Measurements from ENCODE around the gene KCNJ1.

DNA sequence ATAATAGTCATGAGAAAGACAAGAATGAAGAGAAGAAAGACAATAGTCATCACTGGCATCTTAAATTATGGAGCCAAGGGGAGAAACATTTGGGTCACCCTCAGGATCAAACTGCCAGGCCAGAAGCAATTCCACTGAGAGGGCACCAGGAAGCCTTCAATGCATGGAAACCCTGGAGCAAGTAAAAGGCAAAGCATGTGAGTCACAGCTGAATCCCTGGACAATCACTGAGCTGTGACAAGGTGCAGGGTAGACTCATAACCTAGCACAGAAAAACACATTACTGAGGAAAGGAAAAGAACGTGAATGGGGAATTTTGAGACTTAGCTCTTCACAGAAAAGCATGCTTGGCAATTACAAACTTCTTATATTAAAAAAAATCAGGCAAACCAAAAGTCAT is 1.6 kb downstream of the KCNJ1 start:
- TF ChIP-seq CBFB (CRISPR knock-in tag; IDR thresholded peaks at IDR 0.05): no peak
- TF ChIP-seq, protein P1, sequence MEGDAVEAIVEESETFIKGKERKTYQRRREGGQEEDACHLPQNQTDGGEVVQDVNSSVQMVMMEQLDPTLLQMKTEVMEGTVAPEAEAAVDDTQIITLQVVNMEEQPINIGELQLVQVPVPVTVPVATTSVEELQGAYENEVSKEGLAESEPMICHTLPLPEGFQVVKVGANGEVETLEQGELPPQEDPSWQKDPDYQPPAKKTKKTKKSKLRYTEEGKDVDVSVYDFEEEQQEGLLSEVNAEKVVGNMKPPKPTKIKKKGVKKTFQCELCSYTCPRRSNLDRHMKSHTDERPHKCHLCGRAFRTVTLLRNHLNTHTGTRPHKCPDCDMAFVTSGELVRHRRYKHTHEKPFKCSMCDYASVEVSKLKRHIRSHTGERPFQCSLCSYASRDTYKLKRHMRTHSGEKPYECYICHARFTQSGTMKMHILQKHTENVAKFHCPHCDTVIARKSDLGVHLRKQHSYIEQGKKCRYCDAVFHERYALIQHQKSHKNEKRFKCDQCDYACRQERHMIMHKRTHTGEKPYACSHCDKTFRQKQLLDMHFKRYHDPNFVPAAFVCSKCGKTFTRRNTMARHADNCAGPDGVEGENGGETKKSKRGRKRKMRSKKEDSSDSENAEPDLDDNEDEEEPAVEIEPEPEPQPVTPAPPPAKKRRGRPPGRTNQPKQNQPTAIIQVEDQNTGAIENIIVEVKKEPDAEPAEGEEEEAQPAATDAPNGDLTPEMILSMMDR (IDR thresholded peaks at IDR 0.05 in 2 of 3, conservative IDR thresholded peaks at IDR 0.05 in 1 of 3; ENCODE audit: insufficient read depth in 2 of 3, low read depth in 1 of 3, low read length in 3 of 3): no peak
- no peak for TF ChIP-seq RBM39 (optimal IDR thresholded peaks at IDR 0.05; ENCODE audit: low read depth, low read length)
